OCI-LY7 (cell line): ENCODE data around the gene CNTN2. TPM values are rescaled to one million over a fixed set of nuclear protein-coding genes. Genes with fewer than 3 reads are reported as not detected.

Experiments used
- BruUV-seq: library from RNA; stranded (reverse); fragments of 400-500 nt; replicated peaks from 2 replicates; lab custom pipeline; 2021; lab: Mats Ljungman, UMichigan
- CTCF ChIA-PET: fragments of 300-600 bp; sonication (Branson Sonifier 250); formaldehyde crosslinking; loops from one replicate; lab custom pipeline; 2022; ENCODE audit warnings: antibody characterized with exemption; ENCODE audit not compliant: unreplicated experiment; lab: Charles Lee
- POLR2A ChIA-PET: fragments of 300-600 bp; sonication (Branson Sonifier 250); formaldehyde crosslinking; loops from one replicate; lab custom pipeline; 2022; ENCODE audit warnings: antibody characterized with exemption; lab: Charles Lee
- DNase-seq: peaks from one replicate; pipeline ENCODE4 v3.0.0-alpha.2; 2015; ENCODE audit warnings: low spot score
- H2AFZ ChIP-seq: fragments of 200-600 bp; sonication (generic), shearing (Covaris generic); 2 replicates; pipeline ENCODE4 v1.6.1; 2014; ENCODE audit warnings: mild to moderate bottlenecking, antibody characterized with exemption, low read length, moderate library complexity
- H3K27ac ChIP-seq: fragments of 200-600 bp; sonication (generic); 2 replicates; pipeline ENCODE4 v1.5.1; 2014; ENCODE audit warnings: mixed run types, low read depth, mild to moderate bottlenecking, moderate library complexity, low read length, inconsistent platforms; ENCODE audit not compliant: poor library complexity, severe bottlenecking
- H3K36me3 ChIP-seq: fragments of 200-600 bp; sonication (generic); 2 replicates; pipeline ENCODE4 v1.6.1; 2014; ENCODE audit warnings: mild to moderate bottlenecking, antibody characterized with exemption, low read length, moderate library complexity, mixed read lengths; ENCODE audit not compliant: insufficient read depth
- H3K4me1 ChIP-seq: fragments of 200-600 bp; sonication (generic); 2 replicates; pipeline ENCODE4 v1.5.1; 2014; ENCODE audit warnings: mild to moderate bottlenecking, low read length; ENCODE audit not compliant: insufficient read depth, poor library complexity, severe bottlenecking
- H3K4me2 ChIP-seq: fragments of 200-600 bp; sonication (generic); 2 replicates; pipeline ENCODE4 v1.6.1; 2014; ENCODE audit warnings: mild to moderate bottlenecking, low read length
- H3K4me3 ChIP-seq: fragments of 200-600 bp; sonication (generic); 2 replicates; pipeline ENCODE4 v1.5.1; 2014; ENCODE audit warnings: mild to moderate bottlenecking, low read depth, low read length; ENCODE audit not compliant: poor library complexity, severe bottlenecking
- H3K79me2 ChIP-seq: fragments of 200-600 bp; sonication (generic); 2 replicates; pipeline ENCODE4 v1.6.1; 2016; ENCODE audit warnings: low read depth, mild to moderate bottlenecking, low read length, moderate library complexity, mixed read lengths; ENCODE audit not compliant: insufficient read depth
- H3K9me2 ChIP-seq: fragments of 200-600 bp; sonication (generic); 2 replicates; pipeline ENCODE4 v1.6.1; 2016; ENCODE audit warnings: mild to moderate bottlenecking, low read length, mixed read lengths; ENCODE audit not compliant: insufficient read depth
- H3K9me3 ChIP-seq: fragments of 200-600 bp; sonication (generic); 2 replicates; pipeline ENCODE4 v1.6.1; 2014; ENCODE audit warnings: mild to moderate bottlenecking, mixed run types, low read length, mixed read lengths
- H4K20me1 ChIP-seq: fragments of 200-600 bp; sonication (generic); 2 replicates; pipeline ENCODE4 v1.6.1; 2014; ENCODE audit warnings: mild to moderate bottlenecking, antibody characterized with exemption, low read length, moderate library complexity, mixed read lengths; ENCODE audit not compliant: insufficient read depth
- EZH2phosphoT487 ChIP-seq: fragments of 200-600 bp; sonication (generic); IDR thresholded peaks from 2 replicates; pipeline ENCODE4 v1.6.1; 2018; ENCODE audit warnings: low read depth, borderline replicate concordance, mild to moderate bottlenecking, mixed run types, antibody characterized with exemption, low read length, moderate library complexity, mixed read lengths
- intact Hi-C: fragments of 100-400 bp; cut with micrococcal nuclease; formaldehyde crosslinking; loops from one replicate; pipeline ENCODE4 v1.10.0; 2022; ENCODE audit not compliant: unreplicated experiment
- total RNA-seq, 2 experiments: library from RNA; depleted of rRNA in 1 of 2; stranded (reverse); fragments of >200 nt in 1 of 2; shearing (Covaris generic) in 1 of 2; gene quantifications; 2 replicates each; pipeline ENCODE4 v1.2.3, GENCODE V29; 2014 to 2022
- TF ChIP-seq, protein P1 (sequence below): fragments of 200-600 bp; sonication (generic); conservative IDR thresholded peaks from 2 replicates; pipeline ENCODE4 v1.5.1; 2014; ENCODE audit warnings: mild to moderate bottlenecking, antibody characterized with exemption, low read length, moderate library complexity, mixed read lengths

The CNTN2 gene
- total RNA-seq, 2 experiments from 2014 or later: not detected

DNA sequence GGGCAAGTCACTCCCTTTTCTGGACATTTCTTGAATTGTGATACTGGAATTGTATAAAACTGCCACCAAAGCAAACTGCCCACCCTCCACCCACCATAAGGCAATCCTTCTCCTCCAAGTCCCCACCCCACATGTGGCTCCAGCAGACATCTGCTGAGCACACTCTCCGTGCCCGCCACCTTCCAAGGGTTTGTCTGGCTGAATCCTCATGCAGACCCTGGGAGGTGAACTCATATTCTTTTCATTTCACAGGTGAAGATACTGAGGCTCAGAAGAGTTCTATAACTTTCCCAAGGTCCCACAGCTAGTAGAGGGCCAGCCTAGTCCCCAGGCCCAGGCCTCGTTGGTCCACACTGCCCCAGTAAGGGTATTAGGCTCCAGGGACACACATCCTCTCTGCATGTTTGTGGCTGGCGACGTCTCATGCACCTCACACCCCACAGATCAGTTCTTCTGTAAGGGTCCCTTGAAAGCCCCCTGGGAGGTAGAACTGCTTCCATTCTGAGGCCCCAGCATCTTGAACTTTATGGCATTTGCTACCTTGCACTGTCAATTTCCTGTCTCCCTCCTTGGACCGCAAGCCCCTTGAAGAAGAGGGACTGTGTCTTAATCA lies 14.1 kb downstream of the CNTN2 start:
- no peak overlapping the region for H3K4me2 ChIP-seq
- peaks cover 7% of the 10 kb centered on the region for H3K4me1 ChIP-seq
- H3K4me3 ChIP-seq: no peak overlapping the region
- H3K36me3 ChIP-seq: no peaks in the 10 kb centered on the region
- no peaks in the 10 kb centered on the region for H3K9me3 ChIP-seq
- H2AFZ ChIP-seq: no peak overlapping the region
- intact Hi-C loops: no loop called here
- H4K20me1 ChIP-seq: no peaks in the 10 kb centered on the region; the same call in 1 of the 2 replicates
- no peak for DNase-seq
- ChIA-PET POLR2A (interaction anchor here (0.5 kb wide), 1 partner anchor 490 kb away, joined by 4 read pairs; no protein-coding TSS in a partner anchor), CTCF (no interaction called here)
- TF ChIP-seq EZH2phosphoT487: no peak
- TF ChIP-seq, protein P1, sequence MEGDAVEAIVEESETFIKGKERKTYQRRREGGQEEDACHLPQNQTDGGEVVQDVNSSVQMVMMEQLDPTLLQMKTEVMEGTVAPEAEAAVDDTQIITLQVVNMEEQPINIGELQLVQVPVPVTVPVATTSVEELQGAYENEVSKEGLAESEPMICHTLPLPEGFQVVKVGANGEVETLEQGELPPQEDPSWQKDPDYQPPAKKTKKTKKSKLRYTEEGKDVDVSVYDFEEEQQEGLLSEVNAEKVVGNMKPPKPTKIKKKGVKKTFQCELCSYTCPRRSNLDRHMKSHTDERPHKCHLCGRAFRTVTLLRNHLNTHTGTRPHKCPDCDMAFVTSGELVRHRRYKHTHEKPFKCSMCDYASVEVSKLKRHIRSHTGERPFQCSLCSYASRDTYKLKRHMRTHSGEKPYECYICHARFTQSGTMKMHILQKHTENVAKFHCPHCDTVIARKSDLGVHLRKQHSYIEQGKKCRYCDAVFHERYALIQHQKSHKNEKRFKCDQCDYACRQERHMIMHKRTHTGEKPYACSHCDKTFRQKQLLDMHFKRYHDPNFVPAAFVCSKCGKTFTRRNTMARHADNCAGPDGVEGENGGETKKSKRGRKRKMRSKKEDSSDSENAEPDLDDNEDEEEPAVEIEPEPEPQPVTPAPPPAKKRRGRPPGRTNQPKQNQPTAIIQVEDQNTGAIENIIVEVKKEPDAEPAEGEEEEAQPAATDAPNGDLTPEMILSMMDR: no peak
- no peaks in the 10 kb centered on the region for H3K79me2 ChIP-seq
- no peak overlapping the region for H3K27ac ChIP-seq
- no peaks in the 10 kb centered on the region for H3K9me2 ChIP-seq
- BruUV-seq: no TSS peak

DNA sequence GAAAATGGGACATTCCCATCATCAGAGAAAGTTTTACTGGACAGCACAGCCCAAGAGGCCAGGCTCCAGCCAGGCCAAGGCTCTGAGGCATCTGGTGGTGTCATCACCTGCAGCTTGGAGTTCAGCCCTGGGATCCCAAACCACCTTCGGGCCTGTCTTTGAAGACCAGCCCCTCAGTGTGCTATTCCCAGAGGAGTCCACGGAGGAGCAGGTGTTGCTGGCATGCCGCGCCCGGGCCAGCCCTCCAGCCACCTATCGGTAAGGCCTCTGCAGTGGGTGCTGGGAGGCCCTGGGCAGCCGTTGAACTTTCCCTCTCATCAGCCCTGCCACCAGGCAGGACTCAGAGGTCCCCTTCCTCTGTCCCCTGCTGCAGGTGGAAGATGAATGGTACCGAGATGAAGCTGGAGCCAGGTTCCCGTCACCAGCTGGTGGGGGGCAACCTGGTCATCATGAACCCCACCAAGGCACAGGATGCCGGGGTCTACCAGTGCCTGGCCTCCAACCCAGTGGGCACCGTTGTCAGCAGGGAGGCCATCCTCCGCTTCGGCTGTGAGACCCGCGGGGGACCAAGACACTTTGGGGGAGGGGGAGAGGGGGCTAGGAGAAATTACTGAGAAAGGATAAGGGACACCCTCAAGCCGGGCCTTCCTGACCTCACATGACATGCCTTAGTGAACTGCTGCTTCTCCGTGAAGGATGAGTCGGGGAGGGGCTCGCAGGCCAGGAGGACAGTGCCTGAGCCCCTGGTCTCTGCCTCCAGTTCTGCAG lies 15.0 kb downstream of the CNTN2 start:
- no peak overlapping the region for H2AFZ ChIP-seq
- no peaks in the 10 kb centered on the region for H3K79me2 ChIP-seq
- intact Hi-C loops: no loop called here
- DNase-seq: no peak
- no peaks in the 10 kb centered on the region for H3K36me3 ChIP-seq
- POLR2A ChIA-PET: interaction anchor here (0.7 kb wide), 1 partner anchor 570 kb away, joined by 3 read pairs; no protein-coding TSS in a partner anchor
- H3K9me3 ChIP-seq: no peaks in the 10 kb centered on the region
- peaks cover under 1% of the 10 kb centered on the region for H3K4me1 ChIP-seq
- no peaks in the 10 kb centered on the region; the same call in 1 of the 2 replicates for H4K20me1 ChIP-seq
- BruUV-seq: no TSS peak
- H3K4me3 ChIP-seq: no peak overlapping the region
- H3K4me2 ChIP-seq: no peak overlapping the region
- TF ChIP-seq, protein P1: no peak
- no peak for TF ChIP-seq EZH2phosphoT487
- CTCF ChIA-PET: no interaction called here
- H3K9me2 ChIP-seq: no peaks in the 10 kb centered on the region
- H3K27ac ChIP-seq: no peak overlapping the region
